HG02870 (cell line): ENCODE measurements around the gene FABP1.

ENCODE experiments used
- ATAC-seq: cut with Tn5 transposase; IDR thresholded peaks from one replicate; pipeline ENCODE4 v1.9.1; 2021; ENCODE audit warnings: mild to moderate bottlenecking, moderate library complexity; ENCODE audit not compliant: unreplicated experiment

Gene FABP1

DNA sequence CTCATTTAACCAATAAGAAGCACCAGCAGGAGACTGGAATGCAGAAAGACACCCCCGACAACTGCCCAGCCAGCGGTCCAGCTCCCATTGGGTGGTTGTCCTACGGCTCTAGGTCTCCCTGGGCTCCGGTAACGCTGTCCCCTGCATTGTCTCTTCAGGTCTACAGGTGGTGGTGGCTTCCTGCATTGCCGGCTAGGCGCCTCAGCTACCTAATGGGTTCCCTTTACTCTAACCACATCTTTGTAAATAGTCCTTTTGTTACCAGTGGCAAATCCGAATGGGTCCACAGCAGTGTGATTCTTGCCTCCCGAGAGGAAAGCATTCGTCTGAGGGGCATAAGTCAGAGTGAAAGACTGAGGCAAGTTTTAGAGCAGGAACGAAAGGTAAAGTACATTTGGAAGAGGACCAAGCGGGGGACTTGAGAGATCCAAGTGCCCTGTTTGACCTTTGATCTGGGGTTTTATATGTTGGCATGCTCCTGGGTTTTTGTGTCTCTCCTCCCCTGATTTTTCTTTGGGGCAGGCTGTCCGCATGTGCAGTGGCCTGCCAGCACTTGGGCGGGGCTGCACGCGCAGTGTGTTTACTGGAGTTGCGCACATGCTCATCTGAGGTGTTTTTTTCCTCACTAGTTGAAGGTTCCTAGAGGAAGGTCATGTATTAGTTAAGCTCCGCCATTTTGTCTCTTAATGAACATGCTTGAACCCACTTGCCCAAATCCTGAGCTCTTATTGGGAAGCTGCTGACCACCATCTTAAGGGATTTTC lies 11.0 kb downstream of the FABP1 start:
- no peak for ATAC-seq

DNA sequence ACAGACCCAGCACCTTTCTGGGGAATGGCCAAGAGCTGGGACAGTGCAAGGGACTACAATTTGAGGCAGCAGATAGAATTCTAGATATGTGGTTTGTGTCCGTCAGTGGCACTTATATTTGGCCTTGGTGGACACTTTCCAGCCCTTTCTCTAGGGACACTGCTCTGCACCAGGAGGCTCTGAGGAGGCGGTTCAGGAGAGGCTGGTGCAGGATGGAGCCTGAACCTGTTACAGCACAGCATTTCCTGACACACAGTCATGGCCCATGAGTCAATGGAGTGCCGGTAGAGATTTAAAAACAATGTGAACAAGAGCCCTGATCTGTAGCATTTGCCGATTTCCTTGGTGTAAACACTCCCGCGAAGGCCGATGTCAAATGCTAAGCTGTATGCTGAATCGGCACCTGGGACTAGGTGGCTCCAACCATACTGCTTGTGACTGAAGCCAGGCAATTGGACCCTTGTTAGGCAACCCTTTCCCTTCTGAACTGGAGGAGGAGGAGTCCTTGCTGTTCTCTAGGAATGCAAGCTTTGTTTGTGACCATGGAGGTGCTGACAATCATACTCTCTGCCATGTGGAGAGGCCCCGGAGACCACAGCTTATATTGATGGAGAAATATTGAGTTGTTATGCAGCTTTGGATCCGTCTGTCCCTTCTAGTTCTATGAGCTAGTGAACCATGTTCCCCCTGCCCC lies 11.9 kb downstream of the FABP1 start:
- no peak for ATAC-seq

DNA sequence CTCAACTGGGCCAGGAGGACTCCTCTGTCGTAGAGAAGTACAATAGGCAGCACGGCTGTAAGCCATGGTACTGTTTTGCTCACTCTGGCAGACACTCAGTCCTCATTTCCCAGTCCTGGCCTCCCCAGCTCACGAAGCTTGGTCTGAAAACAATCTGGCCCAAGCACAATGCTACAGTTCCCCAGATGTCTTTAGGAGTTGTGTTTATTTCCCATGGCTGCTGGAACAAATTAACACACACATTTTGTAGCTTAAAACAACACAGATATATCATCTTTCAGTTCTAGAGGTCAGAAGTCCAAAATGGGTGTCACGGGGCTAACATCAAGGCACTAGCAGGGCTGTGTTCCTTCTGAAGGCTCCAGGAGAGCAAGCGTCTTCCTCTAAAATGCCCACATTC lies 13.0 kb downstream of the FABP1 start:
- no peak for ATAC-seq

DNA sequence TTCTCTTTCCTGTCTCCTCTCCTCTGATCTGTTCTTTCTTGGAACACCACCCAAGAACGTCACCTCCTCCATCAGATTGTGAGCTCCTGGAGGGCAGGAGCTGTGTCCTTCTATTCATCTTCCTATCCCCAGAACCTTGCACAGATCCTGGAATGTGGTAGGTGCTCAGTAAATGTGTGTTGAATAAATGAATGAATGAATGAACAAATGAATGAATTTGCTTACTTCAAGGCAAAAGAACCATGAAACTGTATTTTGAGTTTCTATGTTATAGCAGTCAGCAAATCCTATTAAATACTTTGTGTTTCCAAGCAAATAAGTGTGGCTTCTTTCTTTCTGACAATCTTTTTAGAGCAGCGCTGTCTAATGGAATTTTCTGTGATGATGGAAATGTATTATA lies 14.8 kb downstream of the FABP1 start:
- ATAC-seq: no peak

DNA sequence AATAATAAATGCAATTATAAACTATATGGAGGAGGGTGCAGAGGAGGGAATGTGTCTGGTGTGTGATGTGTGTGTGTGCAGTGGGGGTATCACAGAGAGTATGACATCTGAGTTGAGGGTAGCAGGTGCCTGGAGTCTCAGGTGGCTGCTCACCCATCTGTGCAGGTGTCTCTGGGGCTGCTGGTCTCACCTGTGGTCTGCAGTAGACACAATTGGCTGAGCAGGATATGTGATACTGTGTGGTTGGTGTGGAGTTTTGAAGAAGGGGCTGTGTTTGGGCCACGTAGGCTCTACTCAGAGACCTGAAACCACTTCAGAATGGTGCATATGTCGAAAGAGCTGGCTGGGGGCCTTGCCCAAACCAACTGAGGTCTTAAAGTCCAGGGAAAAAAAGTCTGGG lies 17.0 kb downstream of the FABP1 start:
- no peak for ATAC-seq

DNA sequence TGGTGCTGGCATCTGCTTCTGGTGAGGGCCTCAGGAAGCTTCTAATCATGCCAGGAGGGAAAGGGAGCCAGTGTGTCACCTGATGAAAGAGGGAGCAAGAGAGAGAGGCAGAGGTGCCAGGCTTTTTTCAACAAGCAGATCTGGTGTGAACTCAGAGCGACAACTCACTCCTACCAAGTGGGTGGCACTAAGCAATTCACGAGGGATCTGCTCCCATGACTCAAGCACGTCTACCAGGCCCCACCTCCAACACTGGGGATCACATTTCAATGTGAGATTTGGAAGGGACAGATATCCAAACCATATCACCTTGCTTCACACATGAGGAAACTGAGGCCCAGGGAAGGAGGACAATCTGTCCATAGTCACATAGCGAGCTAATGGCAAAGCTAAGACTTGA lies 19.1 kb downstream of the FABP1 start:
- ATAC-seq: no peak

DNA sequence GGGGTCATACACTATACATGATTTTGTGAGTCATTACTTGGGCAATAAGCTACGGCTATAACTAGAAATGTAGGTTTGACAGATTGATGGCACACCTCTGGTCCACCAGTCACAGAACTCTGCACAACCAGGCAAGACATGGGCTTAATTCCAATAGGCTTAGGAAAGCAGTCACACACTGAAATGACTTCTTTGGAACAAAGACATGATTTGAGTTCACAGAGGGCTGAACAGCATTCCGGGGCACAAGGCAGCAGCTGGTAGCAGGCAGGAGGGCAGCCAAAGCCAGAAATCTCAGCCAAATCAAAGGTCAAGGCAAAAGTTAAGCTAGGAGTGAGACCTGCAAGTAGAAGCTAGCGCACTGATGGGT lies 27.4 kb downstream of the FABP1 start:
- no peak for ATAC-seq

DNA sequence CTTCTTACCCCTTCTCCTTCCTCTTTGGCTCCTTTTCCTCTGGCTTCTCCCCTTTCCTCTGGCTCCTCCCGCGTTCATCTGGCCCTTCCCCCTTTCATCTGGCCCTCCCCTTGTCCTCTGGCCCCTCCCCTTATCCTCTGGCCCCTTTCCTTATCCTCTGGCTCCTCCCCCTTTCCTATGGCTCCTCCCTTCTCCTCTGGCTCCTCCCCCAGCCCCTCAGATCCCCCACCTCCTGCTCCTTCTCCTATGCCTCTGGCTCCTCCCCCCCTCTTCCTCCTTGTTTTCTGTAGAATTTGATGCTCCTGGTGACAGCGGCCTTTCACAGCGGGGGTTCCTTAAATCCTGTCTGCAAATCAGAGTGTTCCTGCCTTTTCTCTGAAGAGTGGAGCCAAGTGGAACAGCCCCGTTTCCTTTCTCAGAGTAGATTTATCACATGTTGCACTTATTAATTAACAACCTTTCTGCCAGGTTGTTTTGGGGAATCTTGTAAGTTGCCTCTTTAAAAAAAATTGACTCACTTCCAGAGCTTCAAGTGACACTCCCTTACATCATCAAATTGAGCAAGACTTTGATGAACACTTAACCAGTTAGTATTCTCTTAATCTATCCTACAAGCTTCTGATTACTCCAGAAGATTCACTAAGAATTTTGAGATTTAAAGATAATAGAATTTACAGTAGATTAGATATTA lies 27.9 kb downstream of the FABP1 start:
- ATAC-seq: no peak

DNA sequence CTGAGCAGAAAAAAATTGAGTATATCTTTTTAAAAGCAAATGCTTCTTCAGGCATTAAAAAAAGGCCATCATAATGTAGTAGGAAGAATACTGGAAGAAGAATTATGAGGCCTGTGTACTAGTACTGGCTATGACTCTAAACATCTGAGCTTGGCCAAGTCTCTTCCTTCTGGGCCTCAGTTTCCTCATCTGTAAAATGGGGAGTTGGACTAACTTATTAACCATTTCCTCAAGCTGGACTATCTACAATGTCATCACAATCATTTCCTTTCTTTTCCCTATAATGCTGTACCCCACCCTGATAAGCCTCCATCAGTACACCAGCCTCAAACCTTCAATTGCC lies 29.3 kb downstream of the FABP1 start:
- ATAC-seq: no peak

DNA sequence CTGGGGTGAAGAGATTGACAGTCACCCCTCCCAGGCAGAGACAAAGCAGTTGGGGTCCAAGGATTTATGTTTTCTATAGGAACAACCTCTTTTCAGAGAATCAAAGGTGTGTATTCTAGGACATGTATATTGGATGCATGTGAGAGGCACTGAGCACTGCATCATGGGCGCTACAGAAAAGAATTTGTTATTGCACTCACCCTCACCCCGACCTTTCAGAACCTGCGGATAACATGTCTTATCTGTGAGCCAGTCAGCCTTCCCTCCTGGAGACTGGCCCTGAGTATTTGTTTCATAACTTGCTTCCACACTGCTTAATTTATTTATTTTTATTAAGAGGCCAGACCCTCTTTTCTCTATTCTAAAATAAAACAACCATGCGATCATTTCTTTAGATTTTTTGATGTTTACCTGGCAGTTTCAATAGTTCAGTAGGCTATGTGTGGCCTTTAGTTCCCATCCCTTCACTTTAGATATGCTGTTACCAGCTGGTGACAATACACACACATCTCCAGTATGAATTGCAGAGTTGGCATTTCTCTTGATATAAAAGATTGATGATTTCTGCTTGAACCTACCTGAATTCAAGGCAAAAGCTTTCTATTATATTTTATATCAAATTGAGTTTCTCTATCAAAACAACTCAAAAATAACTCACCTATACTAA lies 29.8 kb downstream of the FABP1 start:
- ATAC-seq: no peak

DNA sequence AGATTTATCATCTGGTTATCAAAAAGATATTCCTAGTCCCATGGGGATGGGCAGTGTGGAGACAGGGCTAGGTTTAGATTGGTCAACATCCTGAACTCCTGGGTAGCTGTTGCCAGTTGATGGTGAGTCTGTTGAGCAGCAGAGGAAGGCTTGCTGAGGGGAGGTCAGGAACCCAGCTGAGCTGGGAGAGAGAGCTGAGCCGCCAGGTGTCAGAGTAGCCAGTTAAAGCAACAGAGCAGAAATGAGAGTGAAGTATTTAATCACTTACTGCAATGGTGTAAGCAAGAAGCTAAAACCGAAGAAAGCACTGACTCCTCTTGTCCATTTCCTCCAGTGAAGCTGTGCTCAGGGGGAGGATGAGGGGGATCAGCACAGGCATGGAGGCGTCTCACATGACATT lies 30.7 kb downstream of the FABP1 start:
- ATAC-seq: no peak

DNA sequence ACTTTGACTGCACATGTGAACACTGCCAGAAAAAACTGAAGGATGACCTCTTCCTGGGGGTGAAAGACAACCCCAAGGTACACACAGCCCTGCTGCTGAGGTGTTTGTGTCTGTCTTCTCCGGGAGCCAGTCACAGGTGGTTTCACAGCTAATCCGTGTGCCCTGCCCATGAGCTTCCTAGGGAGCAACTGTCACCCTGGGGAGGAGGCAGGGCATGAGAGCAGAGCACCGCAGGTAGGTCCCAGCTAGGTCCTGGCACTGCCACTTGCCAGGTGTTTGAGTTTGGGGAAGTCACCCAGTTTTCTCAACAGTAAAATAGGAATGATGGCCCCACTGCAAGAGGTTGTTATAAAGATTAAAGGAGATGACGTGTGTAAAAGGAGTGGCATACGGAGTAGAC lies 31.2 kb downstream of the FABP1 start:
- ATAC-seq: no peak

DNA sequence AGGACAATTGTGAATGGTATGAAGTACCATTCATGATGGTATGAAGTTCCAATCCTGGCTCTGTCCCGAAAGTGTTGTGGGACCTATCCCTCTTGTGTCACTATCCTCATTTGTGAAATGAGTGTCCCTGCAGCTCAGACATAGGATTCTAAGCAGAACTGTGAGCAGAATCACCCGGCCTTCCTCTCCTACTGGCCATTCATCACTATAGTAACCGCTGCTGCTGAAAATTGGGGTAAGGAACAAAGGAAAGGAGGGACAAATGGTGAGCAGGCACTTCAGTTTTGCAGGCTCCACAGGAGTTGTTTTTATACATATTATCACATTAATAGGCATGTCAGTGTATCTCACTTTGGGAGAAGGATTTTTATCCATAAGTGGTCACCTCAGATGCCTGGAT lies 32.8 kb downstream of the FABP1 start:
- no peak for ATAC-seq

DNA sequence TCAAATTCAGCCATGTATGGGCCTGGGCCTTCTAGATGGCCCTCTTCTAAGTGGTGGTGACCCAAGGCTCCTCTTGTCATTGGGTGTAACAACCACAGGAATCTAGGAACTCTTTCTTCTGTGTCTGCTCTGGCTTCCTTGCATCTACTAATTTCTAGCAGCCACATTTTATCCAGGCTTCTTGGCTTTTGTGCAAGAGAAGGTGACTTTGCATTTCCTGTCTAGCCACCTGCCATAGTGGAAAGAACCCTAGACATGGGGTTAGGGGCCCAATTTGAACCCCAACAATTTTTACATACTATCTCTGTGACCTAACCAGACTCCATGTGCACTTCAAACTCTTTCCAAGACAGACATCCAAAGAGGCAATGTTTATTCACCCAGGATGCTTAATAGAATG lies 35.1 kb downstream of the FABP1 start:
- ATAC-seq: no peak

DNA sequence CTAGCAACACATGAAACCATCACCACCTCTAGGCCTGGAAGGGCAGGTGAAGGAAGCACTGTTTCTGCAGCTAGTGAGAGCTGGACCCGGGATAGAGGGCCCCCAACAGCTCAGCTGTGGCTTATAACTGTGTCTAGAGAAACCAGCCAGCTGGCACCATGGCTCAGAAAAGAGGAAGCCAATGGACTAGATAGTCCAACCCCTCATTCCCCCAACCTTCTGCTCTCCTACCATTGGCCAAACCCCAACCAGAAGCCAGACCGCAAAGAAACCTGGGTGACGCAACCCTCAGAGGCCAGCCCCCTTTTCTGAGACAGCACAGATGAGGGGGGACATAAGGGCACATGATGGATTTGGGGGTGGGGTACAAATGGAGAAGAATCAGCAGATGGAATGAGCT lies 35.9 kb downstream of the FABP1 start:
- no peak for ATAC-seq

DNA sequence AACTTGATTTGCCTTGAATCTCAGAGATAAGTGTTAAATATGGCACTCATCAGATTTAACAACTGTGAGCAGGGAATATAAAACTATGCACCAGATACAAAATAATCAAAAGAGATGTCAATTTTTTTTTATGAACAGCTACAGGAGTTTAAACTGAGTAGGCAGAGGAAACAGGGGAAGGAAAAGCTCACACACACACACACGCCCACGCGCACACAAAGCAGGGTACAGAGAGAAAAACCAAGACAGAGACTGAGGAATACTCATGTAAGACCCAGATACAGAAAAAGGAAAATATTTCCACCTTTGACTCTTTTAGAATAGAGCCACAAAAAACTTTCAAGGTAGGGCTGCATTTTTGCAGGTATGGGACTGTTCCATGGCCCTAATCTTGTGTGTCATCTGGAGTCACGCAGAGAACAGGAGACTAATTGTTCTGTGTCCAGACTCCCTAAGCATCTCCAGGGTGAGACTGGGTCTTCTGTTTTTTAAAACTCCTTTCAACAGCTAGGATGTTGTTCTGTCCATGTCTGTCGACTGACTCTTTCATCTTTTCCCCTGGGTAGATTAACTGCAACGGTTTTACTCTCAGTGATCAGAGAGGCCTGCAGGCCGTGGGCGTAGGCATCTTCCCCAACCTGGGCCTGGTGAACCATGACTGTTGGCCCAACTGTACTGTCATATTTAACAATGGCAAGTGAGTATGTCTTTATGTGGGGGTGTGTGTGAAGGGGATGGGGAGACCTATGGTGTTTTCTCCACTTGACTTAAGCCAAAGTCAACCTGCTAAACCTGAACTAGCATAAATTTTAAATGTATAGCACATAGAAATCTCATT lies 37.2 kb downstream of the FABP1 start:
- no peak for ATAC-seq

DNA sequence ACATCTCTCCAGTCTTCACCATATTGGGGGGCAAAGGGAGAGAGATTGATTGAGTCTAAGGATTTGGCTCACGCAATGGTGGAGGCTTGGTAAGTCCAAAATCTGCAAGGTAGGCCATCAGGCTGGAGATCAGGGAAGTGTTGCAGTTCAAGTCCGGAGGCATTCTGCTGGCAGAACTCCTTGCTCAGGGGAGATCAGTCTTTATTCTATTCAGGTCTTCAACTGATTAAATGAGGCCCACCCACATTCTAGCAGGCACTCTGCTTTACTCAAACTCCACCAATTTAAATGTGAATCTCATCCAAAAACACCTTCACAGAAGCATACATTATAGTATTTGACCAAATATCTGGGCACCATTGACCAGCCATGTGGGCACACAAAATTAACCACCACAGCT lies 38.9 kb downstream of the FABP1 start:
- ATAC-seq: no peak

DNA sequence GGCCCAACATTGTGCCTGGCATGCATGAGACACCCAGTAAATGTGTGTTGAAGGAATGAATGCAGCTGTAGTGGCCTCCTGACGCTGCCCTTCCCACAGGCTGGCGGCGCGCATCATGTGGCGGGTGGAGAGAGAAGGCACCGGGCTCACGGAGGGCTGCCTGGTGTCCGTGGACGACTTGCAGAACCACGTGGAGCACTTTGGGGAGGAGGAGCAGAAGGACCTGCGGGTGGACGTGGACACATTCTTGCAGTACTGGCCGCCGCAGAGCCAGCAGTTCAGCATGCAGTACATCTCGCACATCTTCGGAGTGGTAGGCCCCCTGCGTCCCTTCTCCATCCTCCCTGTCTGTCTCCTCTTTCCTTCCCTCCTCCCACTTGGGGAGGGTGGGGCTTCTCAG lies 40.1 kb downstream of the FABP1 start:
- no peak for ATAC-seq

DNA sequence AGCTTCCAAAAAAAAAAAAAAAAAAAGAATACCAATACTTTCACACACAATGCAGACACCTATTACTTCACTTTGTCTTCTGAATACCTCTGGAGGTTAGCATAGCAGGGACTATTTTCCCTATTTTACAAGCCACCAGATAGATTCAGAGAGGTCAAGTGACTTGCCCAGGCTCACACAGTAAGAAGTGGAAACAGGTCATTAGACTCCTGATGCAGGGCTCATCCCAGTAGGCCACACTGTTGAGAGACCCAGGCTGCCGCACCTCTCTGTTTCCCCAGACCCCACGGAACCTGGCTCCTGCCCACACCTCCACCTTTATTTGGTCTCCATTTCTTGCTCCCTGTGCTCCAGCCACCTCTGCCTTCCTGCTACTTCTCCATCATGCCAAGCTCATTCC lies 40.8 kb downstream of the FABP1 start:
- ATAC-seq: no peak

DNA sequence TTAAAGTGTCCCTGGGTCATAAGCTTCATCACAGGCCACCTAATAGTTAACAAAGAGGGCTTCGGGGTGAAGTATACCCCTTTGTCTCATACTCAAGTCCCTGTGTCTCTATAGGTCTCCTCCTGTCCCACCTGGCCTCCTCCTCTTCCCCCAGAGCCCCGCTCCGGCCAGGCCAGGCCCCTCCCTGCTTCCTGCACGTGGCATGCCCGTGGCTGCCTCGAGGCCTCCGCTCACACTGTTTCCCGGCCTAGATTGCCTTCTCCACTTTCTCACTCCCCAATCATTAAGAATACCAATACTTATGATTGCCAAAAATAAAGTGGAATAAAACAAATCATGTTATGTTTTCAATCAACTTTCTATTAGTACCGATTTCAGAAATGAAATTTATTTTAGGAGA lies 41.5 kb downstream of the FABP1 start:
- no peak for ATAC-seq

DNA sequence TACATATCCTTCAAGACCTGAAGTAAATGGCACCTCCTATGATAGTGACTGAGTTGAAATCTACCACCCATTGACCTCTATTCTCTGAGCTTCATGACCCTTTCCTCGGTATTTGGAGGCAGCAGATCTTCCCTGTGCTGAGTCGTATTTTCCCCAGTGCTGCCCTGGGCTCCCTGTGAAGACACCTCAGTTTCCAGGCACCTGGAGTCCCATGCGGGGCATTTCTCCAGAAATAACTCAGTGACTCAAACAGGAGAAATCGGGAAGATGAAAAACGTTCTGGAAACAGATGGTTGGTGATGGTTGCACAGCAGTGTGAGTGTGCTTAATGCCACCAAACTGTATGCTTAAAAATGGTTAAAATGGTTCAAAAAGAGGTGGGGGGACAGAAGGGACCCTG lies 42.3 kb downstream of the FABP1 start:
- no peak for ATAC-seq
